Endometrium (tissue), 2 donors: Measurements from ENCODE around the gene ABCD2.
A peak's percentile ranks its signal among the peaks of the same experiment; 100 is the strongest.
"Not testable (repeated sequence)": the region's sequence is repeated elsewhere in the genome, so short reads cannot be mapped to it uniquely, and the experiment has no call there.

Source experiments
- FAIRE-seq: peaks from 2 replicates; lab custom pipeline; 2012; peaks lifted over from hg19 to GRCh38; lab: Jason Lieb, UNC
- donor health status: control.
- donor health status: control.

ABCD2 gene

DNA sequence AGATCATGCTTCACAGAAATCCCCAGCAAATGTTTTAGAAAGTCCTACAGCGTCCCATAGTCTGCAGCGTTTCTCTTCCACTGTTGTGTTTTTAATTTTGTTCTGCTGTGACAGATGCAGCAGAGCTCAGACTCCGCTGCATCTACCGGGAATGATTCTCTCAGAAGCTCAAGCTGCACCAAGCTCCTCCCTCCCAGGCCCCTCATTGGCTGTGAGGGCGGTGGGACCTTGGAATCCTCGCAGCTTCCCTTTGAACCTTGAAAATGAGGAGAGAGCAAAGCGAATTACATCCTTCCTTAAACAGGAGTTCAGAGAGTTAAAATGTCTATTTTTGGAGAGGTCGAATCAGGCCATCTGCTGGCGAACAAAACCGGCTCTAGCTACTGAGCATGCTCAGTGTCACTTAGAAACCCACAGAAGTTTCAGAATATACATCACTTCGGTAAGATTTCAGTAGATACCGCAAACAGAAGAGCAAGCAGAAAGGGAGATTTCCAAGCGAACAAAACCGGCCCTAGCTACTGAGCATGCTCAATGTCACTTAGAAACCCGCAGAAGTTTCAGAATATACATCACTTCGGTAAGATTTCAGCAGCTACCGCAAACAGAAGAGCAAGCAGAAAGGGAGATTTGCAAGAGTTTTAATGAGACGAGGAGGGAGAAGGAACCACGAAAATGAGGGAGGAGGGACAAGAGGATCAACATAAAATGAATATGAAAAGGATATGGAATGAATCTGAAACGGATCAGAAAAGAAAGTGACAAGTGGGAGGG lies at the start of gene ABCD2:
Gene ABCD2, minus strand, starts transcription at position 144 of the 774 bp plus-strand sequence. CDS start 188 bp downstream, outside the sequence.
- peak; percentile 92 for FAIRE-seq

DNA sequence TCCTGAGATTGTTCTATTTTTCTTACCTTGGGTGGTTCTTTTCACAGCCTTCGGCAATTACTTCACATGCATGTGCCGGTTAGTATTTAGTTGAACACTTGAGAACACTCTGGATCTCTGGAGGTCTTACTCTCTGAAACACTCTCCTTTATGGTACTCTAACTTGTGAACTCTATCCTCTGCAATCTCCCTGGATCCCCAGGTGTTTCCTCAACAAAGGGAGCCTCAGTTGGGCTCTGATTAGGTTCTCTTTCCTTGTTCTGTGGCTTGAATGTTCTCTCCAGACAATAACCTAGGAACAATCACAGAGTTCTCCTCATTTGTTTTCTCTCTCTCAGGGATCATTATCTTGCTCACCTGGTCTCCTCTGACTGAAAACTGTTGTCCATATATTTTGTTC lies 40.5 kb upstream of the ABCD2 start:
- no peak for FAIRE-seq

DNA sequence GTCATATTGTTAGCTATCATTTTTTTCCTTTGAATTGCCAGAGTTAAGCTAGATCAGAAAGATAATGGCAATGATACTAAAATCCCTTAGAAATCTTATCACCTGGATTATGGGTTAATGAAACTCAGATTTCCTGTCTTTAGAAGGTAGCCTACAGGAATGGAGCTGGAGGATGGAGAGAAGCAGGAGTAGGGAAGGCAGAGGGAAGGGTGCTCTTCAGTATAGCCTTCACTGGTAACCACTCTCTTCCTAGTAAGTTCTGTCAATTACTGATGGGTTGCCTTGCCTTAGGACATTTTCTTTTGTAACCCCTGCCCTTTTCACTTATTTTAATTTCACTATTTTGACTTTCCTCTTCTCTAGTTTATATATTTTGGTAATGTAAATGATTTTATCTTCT lies 27.8 kb upstream of the ABCD2 start:
- no peak for FAIRE-seq

DNA sequence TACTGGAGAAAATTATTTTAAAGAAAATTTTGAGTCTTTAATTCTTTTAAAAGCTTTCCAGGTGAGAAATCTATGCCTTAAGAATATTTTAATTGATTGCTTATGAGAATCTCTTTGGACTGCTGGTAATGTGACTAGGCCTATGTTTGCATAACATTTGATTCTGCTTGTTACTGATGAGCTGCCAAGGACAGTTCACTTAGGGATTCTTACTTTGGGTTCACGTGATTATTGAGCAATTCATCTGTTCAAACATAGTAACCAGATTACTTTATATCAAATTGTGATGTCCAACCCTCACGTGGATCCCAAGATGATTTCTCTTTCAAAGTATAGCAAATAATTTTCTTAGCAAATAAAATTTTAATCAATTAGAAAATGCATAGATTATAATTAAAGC lies 27.4 kb upstream of the ABCD2 start:
- FAIRE-seq, result no peak

DNA sequence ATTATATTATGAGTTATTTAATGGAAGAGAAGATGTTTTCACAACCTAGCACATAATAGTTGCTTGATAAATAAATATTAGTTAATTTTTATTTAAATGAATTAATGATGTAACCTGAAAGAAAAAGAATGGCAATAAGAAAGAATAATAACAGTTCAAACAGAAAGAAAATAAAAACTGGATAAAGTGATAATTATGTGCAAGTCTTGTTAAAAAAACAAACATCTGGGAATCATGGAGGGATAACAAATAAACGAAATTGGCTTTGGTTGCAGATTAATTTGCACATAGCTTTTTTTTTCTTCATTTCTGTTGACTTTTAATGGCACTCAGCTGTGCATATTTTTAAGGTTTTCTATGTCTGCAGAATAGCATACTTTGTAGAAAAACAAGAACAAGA lies 23.4 kb upstream of the ABCD2 start:
- no peak for FAIRE-seq

DNA sequence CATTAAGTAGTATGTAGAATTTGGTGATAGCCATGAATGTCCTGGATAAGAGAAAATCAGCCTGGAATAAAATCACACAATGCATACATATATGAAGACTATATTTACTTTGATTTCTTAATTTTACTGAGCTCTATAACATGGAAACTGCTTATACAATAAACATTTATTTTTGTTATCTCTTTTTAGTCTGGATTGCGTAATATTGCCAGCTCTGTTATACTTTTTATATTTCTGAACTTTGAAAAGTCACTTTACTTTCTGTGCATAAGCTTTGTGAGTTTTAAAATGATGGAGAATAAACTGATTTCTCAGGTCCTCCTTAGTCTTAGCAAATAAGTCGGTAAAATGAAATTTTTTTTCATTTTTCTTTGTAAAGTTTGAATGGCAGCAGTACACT lies 19.2 kb upstream of the ABCD2 start:
- FAIRE-seq, result no peak

DNA sequence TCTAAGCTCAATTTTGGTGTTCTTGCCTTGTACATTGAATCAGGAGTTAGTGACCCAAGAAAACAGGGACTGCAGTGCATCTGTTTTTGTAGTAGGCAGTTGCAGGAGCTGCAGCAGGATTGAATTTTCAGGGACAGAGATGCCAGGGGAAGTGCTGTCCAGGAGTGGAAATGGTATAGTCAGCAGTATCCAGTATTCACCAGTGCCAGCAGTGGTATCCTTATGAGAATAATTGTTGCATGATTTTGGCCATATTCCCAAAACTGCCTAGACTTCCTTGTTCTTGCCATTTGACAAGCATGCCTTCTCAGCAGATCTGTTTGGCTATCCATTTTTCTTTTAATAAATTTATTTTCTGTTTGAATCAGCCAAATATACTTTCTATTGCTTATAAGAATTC lies 18.6 kb upstream of the ABCD2 start:
- FAIRE-seq, result no peak

DNA sequence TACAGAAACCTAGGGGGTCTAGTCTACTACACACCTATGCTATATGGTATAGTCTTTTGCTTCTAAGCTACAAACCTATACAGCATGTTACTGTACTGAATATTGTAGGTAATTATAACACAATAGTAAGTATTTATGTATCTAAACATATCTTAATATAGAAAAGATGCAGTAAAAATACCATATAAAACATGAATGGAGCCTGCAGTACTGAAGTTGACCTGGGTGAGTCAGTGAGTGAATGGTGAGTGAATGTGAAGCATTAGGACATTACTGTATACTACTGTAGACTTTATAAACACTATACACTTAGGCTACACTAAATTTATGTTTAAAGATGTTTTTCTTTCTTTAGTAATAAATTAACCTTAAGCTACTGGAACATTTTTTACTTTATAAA lies 13.1 kb upstream of the ABCD2 start:
- FAIRE-seq, result no peak

DNA sequence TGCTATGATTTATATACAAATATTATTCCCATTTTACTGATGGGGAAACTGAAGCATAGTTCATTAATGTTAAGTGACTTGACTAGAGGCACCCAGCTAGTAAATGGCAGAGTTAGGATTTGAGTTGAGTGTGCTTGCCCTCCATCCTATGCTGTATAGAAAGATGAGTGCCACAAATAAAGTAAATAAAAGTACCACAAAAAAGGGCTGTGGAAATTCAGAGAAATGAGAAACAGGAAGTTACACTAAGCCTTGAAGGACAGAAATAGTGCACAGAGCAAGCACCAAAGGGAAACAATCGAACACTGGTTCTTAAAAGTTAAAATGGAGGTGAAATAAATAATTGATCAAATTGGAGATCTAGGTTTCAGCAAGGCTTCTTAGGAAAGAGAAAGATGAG lies 9.2 kb upstream of the ABCD2 start:
- no peak for FAIRE-seq

DNA sequence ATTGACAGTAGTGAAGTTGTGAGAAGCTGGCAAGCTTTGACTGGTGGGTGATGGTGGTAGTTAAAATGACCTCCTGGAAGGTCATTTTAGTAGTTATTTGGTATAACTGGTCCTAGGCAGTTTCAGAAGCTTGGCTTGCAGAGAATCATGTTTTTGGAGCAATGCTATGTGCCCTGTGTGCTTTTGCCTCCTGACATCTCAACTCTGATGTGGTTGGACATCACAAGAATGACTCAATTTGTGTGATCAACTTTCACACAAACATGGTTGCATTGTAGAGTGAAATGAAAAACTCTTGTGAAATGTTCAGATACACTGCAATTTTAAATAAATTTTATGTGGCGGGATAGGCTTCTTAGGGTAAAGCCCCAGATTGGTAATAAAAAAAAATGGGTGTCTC lies 8.3 kb upstream of the ABCD2 start:
- no peak for FAIRE-seq

DNA sequence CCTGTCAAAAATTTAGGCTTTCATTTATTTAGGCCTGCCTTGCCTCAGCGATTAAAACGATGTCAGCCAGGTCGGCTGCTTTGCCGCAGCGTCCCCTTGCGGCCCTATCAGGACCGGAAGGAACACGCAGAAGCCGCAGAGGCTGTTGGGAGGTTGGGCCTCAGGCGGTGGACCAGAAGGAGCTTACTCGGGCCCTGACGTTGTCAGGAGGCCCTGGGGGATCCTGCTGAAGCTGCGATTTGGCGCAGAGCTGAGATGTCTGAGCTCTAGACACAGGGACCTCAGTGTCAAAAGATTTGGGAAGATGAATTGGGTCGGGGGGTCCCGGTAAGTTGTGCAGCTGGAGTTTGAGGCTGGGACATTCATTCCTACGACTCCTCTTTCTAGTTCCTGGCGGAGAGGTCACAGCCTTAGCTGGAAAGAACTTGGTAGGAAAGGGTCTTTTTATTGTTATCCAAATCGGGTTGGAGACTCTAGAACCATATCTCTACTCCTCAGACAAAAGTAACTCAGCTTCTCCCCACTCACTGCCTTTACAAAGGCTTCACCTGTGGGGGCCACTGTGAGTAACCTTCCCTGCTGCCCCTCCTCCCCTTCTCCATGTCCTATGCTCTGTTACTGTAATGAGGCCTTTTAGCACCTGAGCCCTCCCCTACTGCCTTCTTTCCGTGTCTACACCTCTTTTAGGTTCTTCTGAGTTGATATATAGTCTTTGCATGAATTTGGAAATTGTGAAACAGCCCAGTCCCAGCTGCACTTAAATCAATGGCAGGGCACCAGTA lies 6.6 kb upstream of the ABCD2 start:
- FAIRE-seq, result no peak

DNA sequence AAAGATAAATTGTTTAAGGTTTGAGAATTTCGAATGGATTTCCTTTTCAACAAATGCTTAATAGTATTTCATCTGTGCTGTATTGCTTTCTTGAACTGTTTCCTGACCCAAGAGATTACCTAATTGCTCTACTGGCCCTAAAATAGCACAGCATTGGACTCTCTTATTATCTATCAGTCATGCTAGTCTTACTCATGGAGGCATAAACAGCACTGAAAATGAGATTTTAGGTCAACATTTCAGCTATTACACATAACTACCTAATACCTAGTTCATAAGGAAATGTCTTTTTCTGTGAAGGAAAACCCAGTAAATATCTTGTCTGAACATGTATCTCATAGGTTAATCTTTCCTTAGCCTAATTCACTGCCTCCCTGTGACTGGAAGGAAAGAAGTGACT lies 4.3 kb upstream of the ABCD2 start:
- no peak for FAIRE-seq

DNA sequence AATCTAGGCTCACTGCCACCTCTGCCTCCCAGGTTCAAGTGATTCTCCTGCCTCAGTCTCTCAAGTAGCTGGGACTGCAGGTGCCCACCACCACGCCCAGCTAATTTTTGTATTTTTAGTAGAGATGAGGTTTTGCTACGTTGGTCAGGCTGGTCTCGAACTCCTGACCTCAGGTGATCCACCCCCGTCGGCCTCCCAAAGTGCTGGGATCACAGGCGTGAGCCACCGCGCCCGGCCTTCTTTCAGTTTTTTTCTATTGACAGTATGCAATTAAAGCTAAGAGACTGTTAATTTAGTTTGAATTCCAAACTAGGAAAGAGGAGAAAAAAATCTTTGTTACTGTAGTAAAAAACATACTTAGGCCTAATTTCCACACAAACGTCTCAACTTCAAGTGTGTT lies 3.6 kb upstream of the ABCD2 start:
- FAIRE-seq, result not testable (repeated sequence)

DNA sequence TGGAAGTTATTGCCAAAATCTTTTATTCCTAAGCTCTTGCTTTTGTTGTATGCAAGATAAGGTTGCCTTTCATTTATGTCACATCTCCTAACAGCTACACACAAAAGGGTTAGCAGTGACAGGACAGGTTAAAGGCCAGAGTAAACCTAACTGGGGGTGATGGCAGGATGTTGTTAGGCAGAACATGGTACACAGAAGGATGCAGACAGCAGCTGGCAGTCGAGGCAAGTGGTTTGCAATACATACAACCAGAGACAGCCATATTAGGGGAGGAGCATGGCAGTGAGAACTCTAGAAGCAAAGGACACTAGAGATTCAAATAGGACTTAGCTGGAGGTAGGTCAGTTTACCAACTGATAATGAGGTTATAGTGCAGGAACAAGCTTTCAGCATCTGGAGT lies 2.7 kb upstream of the ABCD2 start:
- FAIRE-seq, result no peak

DNA sequence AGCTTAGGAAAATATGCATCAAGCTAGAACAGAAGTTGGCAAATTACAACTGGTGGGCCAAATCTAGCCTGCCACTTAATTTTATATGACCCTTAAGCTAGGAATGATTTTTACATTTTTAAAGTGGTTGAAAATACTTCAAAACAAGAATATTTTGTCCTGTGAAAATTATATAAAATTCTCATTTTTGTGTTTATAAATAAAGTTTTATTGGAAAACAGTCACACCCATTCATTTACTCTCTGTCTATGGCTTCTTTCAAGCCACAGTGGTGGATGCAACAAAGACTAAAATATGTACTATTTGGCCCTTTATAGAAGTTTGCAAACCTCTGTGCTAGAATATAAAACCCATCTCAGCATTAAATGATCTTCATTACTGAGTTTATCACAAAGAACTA lies 2.1 kb upstream of the ABCD2 start:
- no peak for FAIRE-seq

DNA sequence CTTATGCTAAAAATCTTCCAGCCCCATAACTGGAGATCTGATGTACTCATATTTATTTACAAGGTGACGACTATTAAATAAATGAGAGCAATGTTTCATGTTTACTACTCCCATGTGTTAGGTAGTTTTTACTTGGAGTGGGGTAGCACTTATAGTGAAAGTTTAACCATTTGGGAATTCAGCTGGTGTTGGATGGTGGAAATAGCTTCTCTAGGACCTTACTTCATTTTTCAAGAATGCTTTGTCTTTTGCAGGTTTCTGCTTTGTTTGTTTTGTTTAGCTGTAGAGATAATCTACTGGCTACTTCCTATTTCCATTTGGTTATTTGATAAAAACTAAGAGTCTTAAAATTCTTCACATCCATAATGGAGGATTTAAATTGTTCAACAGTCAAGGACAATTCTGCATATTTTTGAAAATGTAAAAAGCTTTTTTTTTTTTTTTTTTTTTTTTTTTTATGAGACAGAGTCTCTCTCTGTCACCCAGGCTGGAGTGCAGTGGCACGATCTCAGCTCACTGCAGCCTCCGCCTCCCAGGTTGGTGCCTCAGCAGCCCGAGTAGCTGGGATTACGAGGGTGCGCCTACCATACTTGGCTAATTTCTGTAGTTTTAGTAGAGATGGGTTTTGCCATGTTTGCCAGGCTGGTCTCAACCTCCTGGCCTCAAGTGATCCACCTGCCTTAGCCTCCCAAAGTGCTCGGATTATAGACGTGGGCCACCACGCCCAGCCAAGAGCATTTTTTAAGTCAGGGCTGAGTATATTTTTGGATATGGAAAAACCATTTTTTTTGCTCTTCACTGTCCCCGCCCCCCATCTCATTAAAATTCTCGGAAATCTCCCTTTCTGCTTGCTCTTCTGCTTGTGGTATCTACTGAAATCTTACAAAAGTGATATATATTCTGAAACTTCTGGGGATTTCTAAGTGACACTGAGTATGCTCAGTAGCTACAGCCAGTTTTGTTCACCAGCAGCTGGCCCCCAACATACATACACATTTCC lies 1.4 kb upstream of the ABCD2 start:
- FAIRE-seq, result no peak

DNA sequence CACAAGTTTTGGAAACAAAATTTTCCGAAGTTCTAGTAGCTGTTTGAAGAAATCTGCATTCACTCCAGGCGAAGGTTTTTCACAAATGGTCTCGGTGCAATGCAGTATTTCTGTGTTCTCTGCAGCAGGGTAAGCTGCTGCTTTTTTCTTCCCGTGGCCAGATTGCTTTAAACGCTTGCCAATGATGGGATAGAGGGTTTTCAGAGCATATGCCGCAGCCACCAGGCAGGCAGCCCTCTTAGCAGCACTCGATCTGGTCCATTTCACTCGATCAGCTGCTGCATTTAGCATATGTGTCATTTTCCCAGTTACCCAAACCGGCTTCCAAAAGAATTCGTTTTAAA lies 315 bp downstream of the ABCD2 start:
- FAIRE-seq, result no peak

DNA sequence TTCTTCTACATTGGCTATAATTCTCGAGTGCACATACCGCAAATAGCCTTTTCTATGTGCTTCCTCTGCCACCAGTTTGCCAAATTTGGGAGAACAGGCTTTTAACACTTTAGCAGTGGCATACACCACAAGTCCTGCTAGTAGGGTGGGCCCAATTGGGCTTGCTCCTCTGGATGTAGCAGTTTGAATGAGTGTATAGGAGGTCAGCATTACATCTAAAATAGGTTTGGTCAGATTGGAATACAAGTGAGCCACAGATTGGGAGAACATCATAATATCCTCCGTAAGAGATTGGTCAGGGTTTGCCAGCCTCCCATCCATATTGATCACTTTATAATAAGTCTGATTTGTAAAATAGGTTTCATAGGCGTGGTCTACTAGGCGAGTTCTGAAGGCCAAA lies 902 bp downstream of the ABCD2 start:
- no peak for FAIRE-seq

DNA sequence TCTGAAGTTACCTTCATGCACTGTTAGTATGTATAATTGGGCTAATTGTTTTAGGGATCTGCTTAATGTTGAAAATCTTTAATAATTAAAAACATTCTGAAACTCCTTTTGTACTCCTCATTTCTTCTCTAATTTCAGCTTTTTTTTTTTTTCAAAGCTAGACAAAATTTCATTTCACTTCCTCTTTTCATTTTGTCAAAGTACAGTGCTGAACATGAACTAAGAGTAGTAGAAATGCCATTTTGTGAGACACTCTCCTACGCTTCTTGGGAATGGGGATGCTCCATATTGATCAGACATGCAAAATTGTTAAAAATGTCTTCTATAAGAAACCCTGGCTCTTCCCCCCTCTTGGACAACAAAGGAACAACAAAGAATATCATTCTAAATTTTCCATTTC lies 1.7 kb downstream of the ABCD2 start:
- no peak for FAIRE-seq

DNA sequence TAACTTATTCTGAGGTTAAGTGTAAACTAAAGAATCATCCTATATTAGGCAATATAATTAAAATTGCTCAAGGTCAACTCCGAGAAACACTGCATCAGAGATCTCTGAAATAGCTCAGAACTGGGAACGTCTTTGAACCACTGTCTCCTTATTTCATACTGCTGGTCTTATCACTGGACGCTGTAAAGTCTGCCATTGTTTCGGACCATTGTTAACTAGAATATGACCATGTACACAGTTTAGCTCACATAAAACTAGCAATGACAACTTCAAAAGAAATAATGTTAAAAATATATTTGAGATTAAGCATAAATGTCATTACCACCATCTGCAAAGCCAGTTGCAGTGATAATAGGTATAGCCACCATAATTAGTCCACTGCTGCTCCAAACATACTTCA lies 2.9 kb downstream of the ABCD2 start:
- no peak for FAIRE-seq

DNA sequence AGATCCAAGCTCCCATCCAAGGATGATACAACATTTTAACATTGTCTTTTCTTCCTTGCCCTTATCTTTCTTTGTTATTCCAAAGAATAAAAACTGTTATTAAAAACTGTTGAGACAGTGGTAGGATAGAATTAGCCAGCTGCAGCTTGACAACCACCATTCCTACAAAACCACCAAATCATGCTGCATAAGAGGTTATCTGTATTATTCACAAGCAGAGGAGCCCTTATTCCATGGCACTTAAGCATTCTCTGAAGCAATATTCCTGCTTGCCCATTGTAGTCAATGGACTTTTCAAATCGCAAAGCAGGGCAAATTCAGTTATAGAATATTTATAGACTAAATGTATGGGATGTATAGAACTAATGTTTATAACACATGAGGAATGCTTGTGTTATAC lies 3.4 kb downstream of the ABCD2 start:
- no peak for FAIRE-seq

DNA sequence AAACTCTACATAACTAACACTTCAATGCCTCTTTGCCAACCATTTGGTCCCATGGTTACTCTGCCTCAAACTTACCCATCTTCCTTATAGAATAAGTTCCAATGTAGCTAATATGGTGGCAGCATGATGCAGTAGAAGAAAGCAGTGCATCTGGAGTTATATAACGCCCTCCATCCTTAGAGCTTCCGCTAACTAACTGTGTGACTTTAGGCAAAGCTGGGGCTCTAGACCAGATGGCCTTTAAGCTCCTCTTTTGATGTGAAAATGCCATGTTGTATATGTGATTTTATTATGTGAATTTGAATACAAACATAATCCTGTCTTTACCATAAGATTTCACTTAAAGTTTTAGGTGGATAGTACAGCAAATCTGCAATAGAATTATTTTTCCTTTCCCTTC lies 6.1 kb downstream of the ABCD2 start:
- FAIRE-seq, result no peak

DNA sequence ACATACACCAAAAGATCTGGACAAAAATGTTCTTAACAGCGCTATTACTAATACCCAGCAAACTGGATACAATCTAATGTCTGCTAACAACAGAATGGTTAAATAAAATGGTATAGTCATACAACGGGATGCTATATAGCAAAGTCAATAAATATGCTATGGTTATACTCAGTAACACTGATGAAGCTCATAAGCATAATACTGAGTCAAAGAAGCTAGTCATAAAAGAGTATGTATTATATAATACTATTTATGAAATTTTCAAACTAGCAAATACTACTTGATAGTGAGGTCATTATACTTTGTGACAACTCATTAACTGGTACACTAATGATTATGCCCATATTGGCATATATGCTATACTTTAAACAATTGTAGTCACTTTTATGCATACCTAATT lies 7.4 kb downstream of the ABCD2 start:
- no peak for FAIRE-seq
